Activated naive CD8-positive, alpha-beta T cell treated with anti-CD3 and anti-CD28 coated beads, Interleukin-2, amount 10 ng/mL, durations not matched to agents 7 days and 5 days (primary cell): Measurements from ENCODE around the gene RANBP17. TPM values are rescaled to one million over a fixed set of nuclear protein-coding genes. Genes with fewer than 3 reads are reported as not detected.
"Not testable (repeated sequence)": the region's sequence is repeated elsewhere in the genome, so short reads cannot be mapped to it uniquely, and the experiment has no call there.

Experiments
- ATAC-seq: fragments of 150-1000 bp; cut with Tn5 transposase; one replicate; pipeline ENCODE4 v1.10.0; 2021; ENCODE audit warnings: low read depth, moderate library complexity
- POLR2A ChIA-PET: fragments of 350-600 bp; sonication (Branson Sonifier 250); formaldehyde crosslinking; loops from one replicate; lab custom pipeline; 2021; ENCODE audit warnings: antibody characterized with exemption; lab: Charles Lee
- DNase-seq: peaks from one replicate; pipeline ENCODE4 v3.0.0; 2021
- H3K27ac Mint-ChIP-seq: one replicate; pipeline ENCODE4 v1.8.0; 2022; ENCODE audit warnings: mild to moderate bottlenecking, mixed read lengths
- H3K27me3 Mint-ChIP-seq: one replicate; pipeline ENCODE4 v1.8.0; 2022; ENCODE audit warnings: mild to moderate bottlenecking, moderate library complexity, mixed read lengths
- H3K36me3 Mint-ChIP-seq: one replicate; pipeline ENCODE4 v1.8.0; 2021; ENCODE audit warnings: mild to moderate bottlenecking, mixed read lengths
- H3K4me1 Mint-ChIP-seq: one replicate; pipeline ENCODE4 v1.8.0; 2021; ENCODE audit warnings: mixed read lengths
- H3K4me3 Mint-ChIP-seq: one replicate; pipeline ENCODE4 v1.8.0; 2022; ENCODE audit warnings: mild to moderate bottlenecking, moderate library complexity, mixed read lengths
- H3K9me3 Mint-ChIP-seq: one replicate; pipeline ENCODE4 v1.8.0; 2021; ENCODE audit warnings: mixed read lengths
- total RNA-seq, 2 experiments: library from RNA; stranded (reverse); gene quantifications; one replicate each; pipeline ENCODE4 v1.2.3, GENCODE V29; 2021

The RANBP17 gene
- total RNA-seq, 2 experiments from 2014 or later = 0.53 TPM; not detected in 1

DNA sequence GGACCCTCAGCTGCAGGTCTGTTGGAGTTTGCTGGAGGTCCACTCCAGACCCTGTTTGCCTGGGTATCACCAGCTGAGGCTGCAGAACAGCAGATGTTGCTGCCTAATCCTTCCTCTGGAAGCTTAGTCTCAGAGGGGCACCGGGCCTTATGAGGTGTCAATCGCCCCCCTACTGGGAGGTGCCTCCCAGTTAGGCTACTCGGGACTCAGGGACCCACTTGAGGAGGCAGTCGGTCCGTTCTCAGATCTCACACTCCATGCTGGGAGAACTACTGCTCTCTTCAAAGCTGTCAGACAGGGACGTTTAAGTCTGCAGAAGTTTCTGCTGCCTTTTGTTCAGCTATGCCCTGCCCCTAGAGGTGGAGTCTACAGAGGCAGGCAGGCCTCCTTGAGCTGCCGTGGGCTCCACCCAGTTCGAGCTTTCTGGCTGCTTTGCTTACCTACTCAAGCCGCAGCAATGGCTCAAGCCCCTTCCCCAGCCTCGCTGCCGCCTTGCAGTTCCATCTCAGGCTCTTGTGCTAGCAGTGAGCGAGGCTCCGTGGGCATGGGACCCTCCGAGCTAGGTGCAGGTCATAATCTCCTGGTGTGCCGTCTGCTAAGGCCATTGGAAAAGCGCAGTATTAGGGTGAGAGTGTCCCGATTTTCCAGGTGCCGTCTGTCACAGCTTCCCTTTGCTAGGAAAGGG, 73.9 kb downstream of the RANBP17 start:
- H3K4me1 Mint-ChIP-seq, DNase-seq, H3K27ac Mint-ChIP-seq, H3K9me3 Mint-ChIP-seq, POLR2A ChIA-PET, H3K4me3 Mint-ChIP-seq, ATAC-seq, H3K27me3 Mint-ChIP-seq, H3K36me3 Mint-ChIP-seq: not testable (repeated sequence)

DNA sequence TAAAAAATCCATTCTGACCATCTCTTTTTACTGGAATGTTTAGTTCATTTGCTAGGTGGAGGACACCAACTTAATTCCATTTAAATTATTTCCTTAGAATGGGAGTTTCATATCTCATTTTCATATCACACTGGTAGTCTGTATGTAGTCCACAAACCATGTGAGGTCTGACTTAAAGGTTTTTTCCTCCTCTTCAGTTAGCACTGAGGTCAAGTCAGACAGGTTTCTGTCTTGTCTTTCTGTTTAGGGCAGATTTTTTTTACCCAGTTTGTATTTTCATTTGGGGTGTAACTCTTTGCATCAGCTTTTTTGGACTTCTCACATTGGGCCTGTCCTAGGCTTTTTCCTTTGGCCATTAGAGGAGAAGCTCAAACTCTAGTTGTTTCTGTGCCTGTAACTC, 75.3 kb downstream of the RANBP17 start:
- H3K9me3 Mint-ChIP-seq = no peaks in the 10 kb centered on the region
- no peaks in the 10 kb centered on the region for H3K27me3 Mint-ChIP-seq
- no peak overlapping the region for H3K4me3 Mint-ChIP-seq
- ATAC-seq (no peak), DNase-seq (no peak)
- H3K4me1 Mint-ChIP-seq = no peaks in the 10 kb centered on the region
- H3K27ac Mint-ChIP-seq = no peak overlapping the region
- H3K36me3 Mint-ChIP-seq = no peaks in the 10 kb centered on the region
- POLR2A ChIA-PET = no interaction called here

DNA sequence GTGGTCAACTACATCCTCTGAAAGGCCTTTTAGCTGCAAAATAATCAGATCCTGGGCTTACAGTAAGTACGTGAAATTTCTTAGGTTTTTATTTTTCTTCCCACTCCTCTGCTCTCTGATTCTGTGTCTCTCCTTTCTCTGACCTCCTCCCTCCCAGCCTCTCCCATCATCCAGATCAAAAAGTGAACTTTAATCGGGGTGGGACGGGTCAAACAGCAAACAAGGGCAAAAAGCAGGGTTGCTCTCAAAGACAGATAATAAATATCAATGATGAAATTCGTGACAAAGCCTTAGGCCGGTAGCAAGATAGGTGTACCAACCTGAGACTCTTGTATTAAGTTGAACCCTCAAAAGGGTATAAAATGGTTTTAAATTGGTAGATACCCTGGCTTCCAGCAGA, 76.1 kb downstream of the RANBP17 start:
- no peaks in the 10 kb centered on the region for H3K9me3 Mint-ChIP-seq
- no peak overlapping the region for H3K27ac Mint-ChIP-seq
- POLR2A ChIA-PET = no interaction called here
- H3K4me1 Mint-ChIP-seq = no peaks in the 10 kb centered on the region
- H3K4me3 Mint-ChIP-seq = no peak overlapping the region
- H3K36me3 Mint-ChIP-seq = no peaks in the 10 kb centered on the region
- no peak for ATAC-seq
- DNase-seq = no peak
- H3K27me3 Mint-ChIP-seq = no peaks in the 10 kb centered on the region

DNA sequence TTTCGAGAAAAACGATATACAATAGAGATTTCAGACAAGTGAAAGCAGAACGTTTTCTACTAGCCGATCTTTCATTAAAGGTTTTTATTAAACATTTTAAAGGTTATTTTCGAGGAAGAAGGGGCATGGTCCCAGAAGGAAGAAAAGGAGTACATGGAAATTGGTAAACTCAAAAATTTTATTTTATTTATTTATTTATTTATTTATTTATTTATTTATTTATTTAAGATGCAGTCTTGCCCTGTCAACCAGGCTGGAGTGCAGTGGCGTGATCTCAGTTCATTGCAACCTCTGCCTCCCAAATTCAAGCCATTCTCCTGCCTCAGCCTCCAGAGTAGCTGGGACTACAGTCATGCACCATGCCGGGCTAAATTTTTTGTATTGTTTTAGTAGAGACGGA, 77.4 kb downstream of the RANBP17 start:
- no peaks in the 10 kb centered on the region for H3K36me3 Mint-ChIP-seq

DNA sequence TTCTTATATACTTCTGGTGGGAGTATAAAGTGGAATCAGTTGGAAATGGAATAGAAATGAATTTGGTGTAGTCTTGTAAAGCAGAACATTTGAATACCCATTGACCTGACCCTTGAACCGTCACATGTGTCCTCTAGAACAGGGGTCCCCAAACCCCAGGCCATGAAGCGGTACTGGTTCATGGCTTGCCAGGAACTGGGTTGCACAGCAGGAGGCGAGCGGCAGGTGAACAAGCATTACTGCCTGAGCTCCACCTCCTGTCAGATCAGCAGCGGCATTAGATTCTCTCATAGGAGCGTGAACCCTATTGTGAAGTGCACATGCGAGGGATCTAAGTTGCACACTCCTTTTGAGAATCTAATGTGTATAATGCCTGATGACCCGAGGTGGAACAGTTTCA, 80.0 kb downstream of the RANBP17 start:
- DNase-seq = no peak
- ATAC-seq = no peak
- POLR2A ChIA-PET = no interaction called here
- Mint-ChIP-seq H3K9me3 (no peaks in the 10 kb centered on the region), H3K27ac (no peak overlapping the region), H3K27me3 (no peaks in the 10 kb centered on the region), H3K36me3 (no peaks in the 10 kb centered on the region), H3K4me1 (no peaks in the 10 kb centered on the region), H3K4me3 (no peak overlapping the region)

More for the DNA sequence above, 77.4 kb downstream of the RANBP17 start:
- Mint-ChIP-seq H3K27ac (no peak overlapping the region), H3K27me3 (no peaks in the 10 kb centered on the region), H3K4me3 (no peak overlapping the region), H3K4me1 (no peaks in the 10 kb centered on the region), H3K9me3 (no peaks in the 10 kb centered on the region)
- ATAC-seq = no peak
- POLR2A ChIA-PET = no interaction called here
- no peak for DNase-seq

DNA sequence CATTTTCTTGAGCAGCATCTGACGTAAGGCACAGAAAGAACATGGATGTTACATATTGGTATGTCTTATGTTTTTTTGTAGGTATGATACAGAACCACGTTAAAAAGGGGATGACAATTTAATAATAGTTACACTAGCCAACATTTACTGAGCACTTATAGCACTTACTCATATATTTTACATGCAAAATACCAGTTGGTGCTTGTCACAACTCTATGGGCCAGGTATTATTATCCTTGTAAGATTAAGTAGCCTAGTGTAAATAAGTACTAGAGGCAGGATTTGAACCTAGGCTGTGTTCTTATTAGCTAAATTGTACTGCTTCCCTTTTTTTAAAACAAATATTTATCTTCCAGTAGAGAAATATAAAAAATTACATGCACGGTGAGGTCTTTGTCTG, 83.5 kb downstream of the RANBP17 start:
- H3K27me3 Mint-ChIP-seq = no peaks in the 10 kb centered on the region
- POLR2A ChIA-PET = no interaction called here
- no peak overlapping the region for H3K27ac Mint-ChIP-seq
- no peaks in the 10 kb centered on the region for H3K36me3 Mint-ChIP-seq
- H3K9me3 Mint-ChIP-seq = no peaks in the 10 kb centered on the region
- DNase-seq (no peak), ATAC-seq (no peak)
- no peak overlapping the region for H3K4me3 Mint-ChIP-seq
- H3K4me1 Mint-ChIP-seq = no peaks in the 10 kb centered on the region

DNA sequence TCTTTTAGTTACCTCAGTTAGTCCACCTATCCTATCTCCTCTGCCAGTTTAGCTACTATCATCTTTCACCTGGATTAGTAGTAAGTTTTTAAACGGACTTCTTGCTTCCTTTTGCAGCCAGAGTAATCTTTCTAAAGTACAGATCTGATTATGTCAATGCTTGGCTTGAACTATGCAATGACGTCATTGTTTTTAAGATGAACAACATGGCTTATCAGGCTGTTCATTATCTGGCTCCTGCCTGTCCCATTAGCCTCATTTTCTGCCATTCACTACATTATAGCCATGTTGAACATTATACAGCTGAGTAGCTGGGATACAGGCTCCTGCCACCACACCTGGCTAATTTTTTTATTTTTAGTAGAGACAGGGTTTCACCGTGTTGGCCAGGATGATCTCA, 98.7 kb downstream of the RANBP17 start:
- no peak for ATAC-seq
- Mint-ChIP-seq H3K27ac (no peak overlapping the region), H3K4me1 (no peaks in the 10 kb centered on the region), H3K4me3 (no peak overlapping the region), H3K36me3 (no peaks in the 10 kb centered on the region), H3K27me3 (peaks cover 1% of the 10 kb centered on the region), H3K9me3 (no peaks in the 10 kb centered on the region)
- DNase-seq = no peak
- POLR2A ChIA-PET = no interaction called here

DNA sequence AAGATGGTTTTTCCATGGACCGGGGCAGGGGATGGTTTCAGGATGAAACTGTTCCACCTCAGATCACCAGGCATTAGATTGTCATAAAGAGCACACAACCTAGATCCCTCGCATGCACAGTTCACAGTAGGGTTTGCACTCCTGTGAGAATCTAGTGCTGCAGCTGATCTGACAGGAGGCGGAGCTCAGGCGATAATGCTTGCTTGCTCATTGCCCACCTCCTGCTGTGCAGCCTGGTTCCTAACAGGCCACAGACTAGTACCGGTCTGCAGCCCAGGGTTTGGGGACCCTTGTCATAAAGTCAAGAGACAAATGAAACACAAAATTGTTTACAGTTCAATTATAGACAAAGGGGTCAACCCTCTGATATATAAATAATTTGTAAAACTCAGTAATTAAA, 101.7 kb downstream of the RANBP17 start:
- ATAC-seq (no peak), DNase-seq (no peak)
- no peak overlapping the region for H3K27ac Mint-ChIP-seq
- H3K4me3 Mint-ChIP-seq = no peak overlapping the region
- POLR2A ChIA-PET = no interaction called here
- no peaks in the 10 kb centered on the region for H3K4me1 Mint-ChIP-seq
- peaks cover 1% of the 10 kb centered on the region for H3K27me3 Mint-ChIP-seq
- no peaks in the 10 kb centered on the region for H3K36me3 Mint-ChIP-seq
- no peaks in the 10 kb centered on the region for H3K9me3 Mint-ChIP-seq

DNA sequence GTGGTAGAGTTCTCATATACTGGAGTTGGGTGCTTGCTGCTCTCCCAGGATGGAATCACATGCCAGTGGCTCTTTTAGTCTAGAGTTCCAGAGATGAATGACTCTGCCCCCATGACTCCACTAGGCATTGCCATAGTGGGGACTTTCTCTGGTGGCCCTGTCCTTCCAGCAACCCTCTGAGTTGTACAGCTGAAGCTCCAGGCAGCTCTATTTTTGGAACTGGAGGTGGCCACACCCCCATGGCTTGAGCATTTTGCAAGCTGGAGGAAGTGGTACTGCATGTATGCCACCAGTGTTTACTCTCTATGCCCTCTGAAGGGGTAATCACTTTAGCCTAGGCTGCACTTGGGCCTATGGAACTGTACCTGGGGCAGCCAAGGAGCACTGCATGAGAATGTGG, 112.6 kb downstream of the RANBP17 start:
- H3K4me3 Mint-ChIP-seq = no peak overlapping the region
- no peak overlapping the region for H3K27ac Mint-ChIP-seq
- H3K4me1 Mint-ChIP-seq = no peaks in the 10 kb centered on the region
- no peaks in the 10 kb centered on the region for H3K27me3 Mint-ChIP-seq
- ATAC-seq = no peak
- H3K9me3 Mint-ChIP-seq = no peaks in the 10 kb centered on the region
- POLR2A ChIA-PET = no interaction called here
- no peaks in the 10 kb centered on the region for H3K36me3 Mint-ChIP-seq
- DNase-seq = no peak

DNA sequence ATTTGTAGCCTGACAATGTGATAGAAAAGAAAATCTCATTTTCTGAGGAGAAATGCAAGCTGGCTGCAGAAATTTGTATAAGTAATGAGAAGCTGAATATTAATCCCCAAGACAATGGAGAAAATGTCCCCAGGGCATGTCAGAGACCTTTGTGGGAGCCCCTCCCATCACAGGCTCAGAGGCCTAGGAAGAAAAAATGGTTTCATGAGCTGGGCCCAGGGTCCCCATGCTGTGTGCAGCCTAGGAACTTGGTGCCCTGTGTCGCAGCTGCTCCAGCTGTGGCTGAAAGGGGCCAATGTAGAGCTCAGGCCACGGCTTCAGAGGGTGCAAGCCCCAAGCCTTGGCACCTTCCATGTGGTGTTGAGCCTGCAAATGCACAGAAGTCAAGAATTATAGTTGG, 118.4 kb downstream of the RANBP17 start:
- DNase-seq, H3K27me3 Mint-ChIP-seq, ATAC-seq, H3K27ac Mint-ChIP-seq, H3K4me3 Mint-ChIP-seq, H3K36me3 Mint-ChIP-seq, H3K4me1 Mint-ChIP-seq, POLR2A ChIA-PET: not testable (repeated sequence)
- H3K9me3 Mint-ChIP-seq = peaks cover 11% of the 10 kb centered on the region

DNA sequence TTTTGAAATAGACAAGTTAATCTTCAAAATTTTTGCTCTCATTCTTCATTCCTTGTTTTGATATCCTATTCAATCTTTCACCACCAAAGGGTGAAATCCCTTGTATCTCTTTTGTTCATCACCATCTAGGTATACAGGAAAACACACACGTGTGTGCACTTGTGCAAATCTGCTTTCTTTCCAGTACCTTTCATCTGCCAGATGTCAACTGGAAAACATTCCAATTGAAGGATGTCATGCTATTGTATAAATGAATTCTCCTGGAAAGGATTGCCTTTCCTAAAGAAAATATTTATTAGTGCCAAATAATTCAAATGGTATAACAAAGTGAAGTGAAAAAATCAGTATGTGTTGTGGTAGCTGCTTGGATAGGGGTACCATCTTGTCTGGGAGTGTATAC, 123.7 kb downstream of the RANBP17 start:
- no peak for DNase-seq

DNA sequence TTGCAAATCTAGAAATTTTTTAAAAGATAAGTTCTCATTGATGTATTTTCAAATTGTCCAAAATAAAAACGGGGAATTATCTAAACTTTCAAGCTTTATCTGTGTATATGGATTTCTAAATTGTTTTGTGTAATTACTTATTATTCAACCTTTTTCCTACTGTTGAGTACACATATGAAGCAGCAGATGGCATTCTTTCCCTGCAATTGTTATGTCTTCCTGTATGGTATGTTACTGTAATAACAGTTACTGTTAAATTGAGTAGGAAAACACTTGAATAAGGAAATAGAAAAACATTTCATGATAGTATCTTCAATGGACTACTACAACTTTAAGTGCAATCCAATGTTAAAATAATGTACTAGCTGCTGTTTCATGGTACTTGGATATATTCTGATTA, 124.8 kb downstream of the RANBP17 start:
- H3K27me3 Mint-ChIP-seq = no peaks in the 10 kb centered on the region
- H3K36me3 Mint-ChIP-seq = no peaks in the 10 kb centered on the region
- no peak overlapping the region for H3K4me3 Mint-ChIP-seq
- POLR2A ChIA-PET = no interaction called here
- no peaks in the 10 kb centered on the region for H3K4me1 Mint-ChIP-seq
- H3K27ac Mint-ChIP-seq = no peak overlapping the region
- ATAC-seq (no peak), DNase-seq (no peak)
- H3K9me3 Mint-ChIP-seq = no peaks in the 10 kb centered on the region

More for the DNA sequence above, 123.7 kb downstream of the RANBP17 start:
- H3K4me1 Mint-ChIP-seq = no peaks in the 10 kb centered on the region
- H3K9me3 Mint-ChIP-seq = peaks cover 6% of the 10 kb centered on the region
- H3K27ac Mint-ChIP-seq = no peak overlapping the region
- POLR2A ChIA-PET = no interaction called here
- no peaks in the 10 kb centered on the region for H3K27me3 Mint-ChIP-seq
- no peaks in the 10 kb centered on the region for H3K36me3 Mint-ChIP-seq
- no peak for ATAC-seq
- no peak overlapping the region for H3K4me3 Mint-ChIP-seq

DNA sequence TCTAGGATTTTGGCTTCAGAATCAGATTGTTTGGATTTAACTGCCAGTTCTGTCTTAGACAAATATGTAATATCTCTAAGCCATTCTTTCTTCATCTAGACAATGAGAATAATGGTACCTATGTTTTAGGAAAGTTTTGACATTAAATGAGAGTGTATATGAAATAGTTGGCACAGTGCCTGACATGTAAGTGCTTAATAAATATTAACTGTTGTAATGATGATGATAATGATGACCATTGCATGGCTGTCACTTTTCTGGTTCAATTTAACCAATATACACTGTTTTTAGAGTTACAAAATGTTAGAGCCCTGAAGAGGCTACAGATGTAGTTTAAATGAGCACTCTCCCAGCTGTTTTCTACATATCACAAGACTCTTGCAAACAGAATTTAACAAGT, 131.7 kb downstream of the RANBP17 start:
- no peak overlapping the region for H3K4me3 Mint-ChIP-seq
- POLR2A ChIA-PET = no interaction called here
- ATAC-seq (no peak), DNase-seq (no peak)
- no peak overlapping the region for H3K27ac Mint-ChIP-seq
- H3K9me3 Mint-ChIP-seq = no peaks in the 10 kb centered on the region
- no peaks in the 10 kb centered on the region for H3K27me3 Mint-ChIP-seq
- H3K4me1 Mint-ChIP-seq = no peaks in the 10 kb centered on the region
- H3K36me3 Mint-ChIP-seq = no peaks in the 10 kb centered on the region

DNA sequence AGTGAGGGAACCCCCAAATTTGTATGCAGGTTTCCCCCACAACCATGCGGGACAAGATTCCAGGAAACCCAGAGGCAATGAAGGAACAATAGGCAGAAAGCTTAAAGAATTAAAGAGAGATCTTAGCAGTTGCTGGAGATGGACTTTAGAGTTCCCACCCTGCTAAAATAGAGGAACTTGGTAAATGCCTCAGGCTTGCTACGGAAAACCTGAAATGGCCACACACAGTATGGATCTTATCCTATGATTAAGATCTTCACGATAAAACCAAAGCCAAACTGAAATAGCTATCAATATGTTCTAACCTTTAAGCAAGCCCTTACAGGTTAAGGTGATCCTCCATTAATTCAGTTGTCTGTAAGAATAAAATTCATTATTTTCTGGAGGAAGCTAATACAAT, 148.3 kb downstream of the RANBP17 start:
- H3K27me3 Mint-ChIP-seq = no peaks in the 10 kb centered on the region
- H3K9me3 Mint-ChIP-seq = peaks cover 6% of the 10 kb centered on the region
- no peak overlapping the region for H3K27ac Mint-ChIP-seq
- DNase-seq = no peak
- no peaks in the 10 kb centered on the region for H3K36me3 Mint-ChIP-seq
- H3K4me3 Mint-ChIP-seq = no peak overlapping the region
- POLR2A ChIA-PET = no interaction called here
- H3K4me1 Mint-ChIP-seq = no peaks in the 10 kb centered on the region
- no peak for ATAC-seq

DNA sequence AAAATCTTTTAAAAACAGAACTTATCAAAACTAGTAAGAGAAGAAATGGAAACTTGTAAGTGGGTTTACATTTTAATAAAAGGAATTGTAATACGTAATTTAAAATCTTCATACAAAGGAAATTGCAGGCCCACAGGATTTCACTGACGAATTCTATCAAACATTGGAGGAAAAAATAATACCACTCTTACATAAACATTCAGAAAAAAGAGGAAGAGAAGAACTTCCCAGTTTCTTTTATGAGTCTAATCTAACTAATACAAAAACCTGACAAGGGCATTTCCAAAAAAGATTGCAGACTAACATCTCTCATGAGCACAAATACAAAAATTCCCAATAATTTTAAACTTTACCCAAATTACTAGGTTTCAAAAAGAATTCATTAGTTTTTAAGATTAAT, 149.0 kb downstream of the RANBP17 start:
- Mint-ChIP-seq H3K4me1 (no peaks in the 10 kb centered on the region), H3K9me3 (peaks cover 6% of the 10 kb centered on the region), H3K36me3 (no peaks in the 10 kb centered on the region), H3K4me3 (no peak overlapping the region), H3K27ac (no peak overlapping the region), H3K27me3 (no peaks in the 10 kb centered on the region)
- POLR2A ChIA-PET = no interaction called here
- ATAC-seq (no peak), DNase-seq (no peak)
